Stimulated activated CD4-positive, alpha-beta T cell treated with anti-CD3 and anti-CD28 coated beads, TNF-alpha, amount 100 ng/mL, for 1 hour (primary cell): ENCODE results near the gene INHBB.

Experiments
- DNase-seq, 3 donors: peaks; one replicate each; pipeline ENCODE4 v3.0.0-alpha.2; 2020; ENCODE audit warnings: low read depth in 3 of 3, low spot score in 1 of 3

The INHBB gene

DNA sequence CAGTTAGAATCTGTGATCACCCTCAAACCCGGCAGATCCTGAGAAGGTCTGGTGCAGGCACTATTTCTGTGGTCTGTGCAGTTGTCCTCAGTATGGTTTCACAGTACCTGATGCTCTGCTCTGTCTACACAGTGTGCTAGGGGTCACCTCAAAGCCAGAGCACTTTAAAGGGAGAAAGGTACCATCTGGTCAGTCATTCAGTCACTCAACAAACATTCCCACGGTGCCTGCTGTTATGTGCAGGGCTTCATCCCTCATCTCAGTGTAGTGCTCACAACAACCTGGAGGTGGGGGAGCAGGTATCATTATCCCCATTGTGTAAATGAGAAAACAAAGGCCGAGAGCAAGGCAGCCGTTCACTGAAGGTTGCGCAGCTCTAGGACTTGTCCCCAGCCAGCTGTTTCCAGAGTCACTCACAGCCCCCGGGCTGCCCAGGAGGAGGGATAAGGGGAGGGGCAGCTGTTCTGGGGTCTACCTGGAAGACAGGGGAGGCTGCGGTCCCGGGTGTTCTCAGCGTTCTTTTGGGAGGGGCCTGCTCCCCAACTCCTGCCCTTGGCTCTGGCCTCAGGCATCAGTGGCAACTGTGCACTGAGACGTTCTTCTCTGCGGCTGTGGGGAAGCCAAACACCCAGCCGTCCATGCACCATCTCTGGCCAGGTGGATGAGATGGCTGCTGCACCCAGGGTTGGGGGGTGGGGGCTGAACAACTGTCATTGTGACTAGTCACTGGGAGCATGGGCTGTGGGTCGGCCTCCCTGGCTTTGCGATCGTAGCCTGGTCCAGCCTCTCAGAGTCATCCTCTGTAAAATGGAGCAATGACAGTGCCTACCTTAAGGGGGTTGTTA, 9.2 kb downstream of the INHBB start:
- DNase-seq = no peak

DNA sequence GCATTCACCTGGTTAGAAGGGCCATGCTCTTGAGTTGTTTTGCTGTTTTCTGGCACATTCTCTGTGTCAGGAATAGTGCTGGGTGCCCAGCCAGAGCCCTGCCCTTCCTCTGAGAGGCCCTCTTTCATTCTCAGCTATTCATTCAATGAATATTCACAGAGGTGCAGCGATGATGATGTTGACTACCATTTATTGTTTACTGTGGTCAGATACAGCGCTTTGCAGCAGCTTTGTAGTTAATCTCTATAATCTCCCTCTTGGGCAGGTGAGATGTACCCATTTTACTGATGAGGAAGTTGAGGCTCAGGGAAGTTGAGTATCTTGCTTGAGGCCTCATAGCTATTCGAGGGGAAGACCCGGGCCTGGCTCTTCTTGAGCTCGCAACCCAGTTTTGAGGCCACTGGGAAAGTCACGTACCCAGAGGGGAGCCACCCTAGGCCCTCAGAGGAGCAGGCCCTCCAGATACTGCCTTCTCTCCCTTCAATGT, 9.9 kb downstream of the INHBB start:
- DNase-seq = no peak

DNA sequence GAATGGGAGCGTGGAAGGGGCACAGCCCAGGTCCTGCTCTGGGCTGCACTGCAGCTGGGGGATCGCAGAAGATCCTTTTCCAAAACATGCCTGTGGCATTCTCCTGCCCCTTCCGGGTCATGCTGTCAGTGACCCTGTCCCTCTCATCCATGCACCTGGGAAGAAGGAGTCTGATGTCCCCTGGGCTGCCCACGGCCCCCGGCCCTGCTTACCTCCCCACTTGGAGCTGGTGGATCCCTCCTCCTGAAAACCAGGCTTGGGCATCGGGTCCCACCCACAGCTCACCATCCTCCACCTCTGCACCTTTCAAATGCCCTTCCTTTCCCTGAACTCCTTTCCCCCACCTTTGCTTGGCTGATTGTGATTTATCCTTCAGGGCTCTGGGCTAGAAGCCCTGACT, 11.8 kb downstream of the INHBB start:
- no peak for DNase-seq

DNA sequence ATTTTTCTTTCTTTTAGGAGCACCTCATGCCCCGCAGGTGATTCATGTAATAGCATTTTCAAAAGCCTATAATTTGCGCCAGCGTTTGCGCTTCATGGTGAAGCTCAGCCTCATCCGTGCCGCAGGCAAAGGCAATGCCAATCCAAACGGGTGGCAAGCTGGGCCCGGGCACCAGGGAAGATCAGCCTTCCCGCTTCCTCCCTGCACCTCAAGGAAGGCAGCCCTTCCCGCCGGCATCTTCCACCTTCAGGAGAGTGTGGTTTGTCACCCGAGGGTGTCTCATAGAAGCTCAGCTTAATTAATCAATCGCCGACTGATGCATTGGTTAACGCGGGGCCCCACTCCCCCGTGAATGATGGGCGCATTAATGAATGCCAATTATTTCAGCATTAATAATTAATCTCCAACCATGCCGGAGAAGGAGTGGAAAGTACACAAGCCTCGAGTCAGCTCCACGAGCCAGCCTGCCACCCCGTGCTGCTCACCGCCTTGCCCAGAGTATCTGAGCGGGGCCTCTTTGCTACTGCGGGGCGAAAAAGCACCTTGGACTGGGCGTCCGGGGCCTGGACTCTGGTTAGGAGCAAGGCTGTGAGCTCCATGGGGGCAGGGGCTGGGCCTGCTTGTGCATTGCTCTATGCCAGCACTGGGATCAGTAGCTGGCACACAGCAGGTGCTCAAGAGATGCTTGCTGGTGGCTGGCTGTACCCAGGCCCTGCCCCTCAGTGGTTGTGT, 13.0 kb downstream of the INHBB start:
- DNase-seq = no peak

DNA sequence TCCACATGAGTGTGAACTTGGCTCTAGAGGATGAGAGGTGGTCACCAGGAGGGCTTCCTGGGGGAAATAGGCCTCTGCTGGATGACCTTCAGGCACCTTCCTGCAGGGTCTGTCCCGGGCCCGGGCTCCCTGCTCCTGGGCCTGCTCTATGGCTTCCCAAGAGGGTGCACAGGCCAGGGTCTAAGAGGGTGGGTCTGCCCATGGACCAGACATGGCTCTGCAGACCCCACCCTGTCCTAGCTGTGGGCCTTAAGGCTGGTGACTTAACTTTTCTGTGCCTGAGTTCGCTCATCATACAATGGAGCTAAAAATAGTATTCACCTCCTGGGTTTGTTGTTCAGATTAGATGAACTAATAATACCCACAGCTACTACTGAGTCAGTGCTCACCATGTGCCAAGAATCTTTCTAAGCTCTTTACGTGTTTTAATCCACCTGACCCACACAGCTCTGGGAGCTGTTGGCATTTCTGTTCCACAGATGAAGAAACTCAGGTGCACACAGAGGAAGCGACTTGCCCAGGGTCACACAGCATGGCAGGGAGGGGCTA, 14.4 kb downstream of the INHBB start:
- no peak for DNase-seq

DNA sequence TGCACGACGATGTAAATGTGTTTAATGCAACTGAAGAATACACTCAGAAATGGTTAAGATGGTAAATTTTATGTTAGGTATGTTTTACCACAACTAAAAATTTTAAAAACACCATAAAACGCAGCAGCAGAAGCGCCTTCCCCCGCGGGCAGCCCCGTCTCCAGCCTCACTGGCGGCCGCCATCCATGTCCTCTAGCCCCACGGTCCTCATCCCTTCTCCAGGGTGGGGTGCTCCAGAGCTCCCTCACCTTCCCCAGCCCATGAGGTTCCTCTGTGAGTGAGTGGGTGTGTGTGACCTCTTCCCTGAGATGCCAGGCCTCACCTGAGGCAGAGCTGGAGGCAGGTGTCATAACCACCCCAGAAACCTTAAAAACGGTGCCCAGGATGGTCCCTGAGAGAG, 17.0 kb downstream of the INHBB start:
- DNase-seq = no peak

DNA sequence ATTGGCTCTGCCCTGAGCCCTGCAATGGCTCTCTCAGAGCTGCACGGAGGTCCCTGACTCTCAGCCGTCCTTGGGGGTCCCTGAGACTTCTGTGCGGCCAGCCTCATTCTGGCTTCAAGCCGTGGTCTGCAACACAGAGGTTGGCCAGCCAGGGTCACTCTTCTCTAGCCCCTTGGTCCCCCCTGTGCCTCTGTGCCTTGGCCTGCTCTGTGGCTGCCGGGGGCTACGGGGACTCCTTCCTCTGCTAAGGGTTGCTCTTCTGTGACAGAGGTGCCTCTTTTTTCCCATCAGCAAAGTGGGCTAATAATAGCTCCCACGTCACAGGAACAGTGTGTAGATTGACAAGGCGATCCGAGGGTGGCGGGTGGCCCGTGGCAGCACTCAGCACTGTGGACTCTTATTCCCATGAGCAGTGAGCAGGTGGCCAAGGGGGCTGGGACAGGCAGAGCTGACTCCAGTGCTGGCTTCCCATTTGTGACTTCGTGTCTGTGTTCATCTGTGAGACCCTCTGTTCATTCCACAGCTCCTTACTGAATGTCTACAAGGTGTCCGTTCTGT, 19.4 kb downstream of the INHBB start:
- DNase-seq = no peak

DNA sequence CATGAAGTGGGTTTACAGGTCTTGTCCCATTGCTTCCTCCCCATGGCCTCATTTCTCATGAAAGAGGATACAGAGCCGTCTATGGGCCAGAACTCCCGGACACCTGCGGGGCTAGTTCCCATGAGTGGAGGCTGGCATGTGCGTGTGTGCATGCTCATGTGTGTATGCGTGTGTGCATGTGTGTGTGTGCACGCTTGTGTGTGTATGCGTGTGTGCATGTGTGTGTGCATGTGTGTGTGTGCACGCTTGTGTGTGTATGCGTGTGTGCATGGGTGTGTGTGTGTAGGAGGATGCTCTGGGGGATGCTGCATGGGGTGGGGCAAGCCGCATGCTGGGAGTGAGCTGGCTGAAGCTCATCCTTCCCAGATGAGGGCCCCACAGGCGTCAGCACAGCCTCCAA, 20.8 kb downstream of the INHBB start:
- no peak for DNase-seq

DNA sequence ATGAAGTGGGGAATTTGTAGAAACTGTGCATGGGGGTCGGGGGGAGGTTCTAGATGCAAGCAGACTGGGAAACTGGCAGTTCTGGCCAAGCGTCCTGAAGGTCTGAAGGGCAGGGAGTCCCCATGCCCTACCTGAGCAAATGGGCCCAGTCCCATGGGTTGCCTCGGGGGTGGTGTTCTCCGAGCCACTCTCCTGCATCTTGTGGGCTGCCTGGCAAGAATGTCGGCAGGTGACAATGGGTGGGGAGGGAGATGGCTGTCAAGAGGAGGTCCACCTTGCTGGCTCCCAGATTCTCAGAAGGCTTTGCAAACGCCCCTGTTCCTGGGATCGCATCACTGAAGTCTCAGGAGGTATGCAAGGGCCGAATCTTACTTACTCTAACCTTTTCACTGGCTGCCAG, 21.3 kb downstream of the INHBB start:
- DNase-seq = no peak

DNA sequence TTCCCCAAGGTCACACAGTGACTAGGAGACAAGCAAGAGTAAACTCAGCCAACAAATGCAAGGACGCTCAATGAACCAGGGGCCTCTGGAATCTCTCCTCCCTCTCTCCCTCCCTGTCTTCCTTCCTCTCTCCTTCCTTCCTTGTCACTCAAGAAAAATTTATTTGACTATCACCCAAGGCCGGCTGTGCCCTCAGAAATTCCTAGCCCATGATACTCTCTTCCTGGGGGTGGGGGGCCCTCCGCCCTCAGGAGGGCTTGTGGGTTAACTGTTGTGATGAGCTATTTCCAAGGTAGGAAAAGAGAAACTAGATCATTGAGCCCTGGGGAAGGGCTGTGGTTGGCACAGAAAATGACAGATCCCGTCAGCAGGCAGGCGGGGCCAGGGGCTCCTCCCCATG, 21.7 kb downstream of the INHBB start:
- DNase-seq = no peak

DNA sequence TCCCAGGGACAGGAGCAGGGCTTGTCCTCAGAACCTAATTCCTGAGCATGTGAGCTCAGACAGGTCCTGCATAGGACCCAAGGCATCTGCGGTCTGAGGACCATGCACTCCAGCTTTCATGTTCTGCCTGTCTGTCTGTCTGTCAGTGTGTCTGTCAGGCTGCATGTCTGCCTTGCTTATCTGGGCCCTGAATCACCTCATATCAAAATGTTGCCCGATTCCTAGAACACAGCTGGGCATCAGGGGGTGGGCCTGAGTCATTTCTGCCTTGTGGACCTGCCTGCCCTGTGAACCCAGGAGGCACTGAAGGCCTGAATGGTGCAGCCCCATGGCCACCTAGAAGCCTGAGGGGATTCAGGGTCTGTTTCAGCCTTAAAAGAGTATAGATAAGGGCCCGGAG, 22.1 kb downstream of the INHBB start:
- DNase-seq = no peak

DNA sequence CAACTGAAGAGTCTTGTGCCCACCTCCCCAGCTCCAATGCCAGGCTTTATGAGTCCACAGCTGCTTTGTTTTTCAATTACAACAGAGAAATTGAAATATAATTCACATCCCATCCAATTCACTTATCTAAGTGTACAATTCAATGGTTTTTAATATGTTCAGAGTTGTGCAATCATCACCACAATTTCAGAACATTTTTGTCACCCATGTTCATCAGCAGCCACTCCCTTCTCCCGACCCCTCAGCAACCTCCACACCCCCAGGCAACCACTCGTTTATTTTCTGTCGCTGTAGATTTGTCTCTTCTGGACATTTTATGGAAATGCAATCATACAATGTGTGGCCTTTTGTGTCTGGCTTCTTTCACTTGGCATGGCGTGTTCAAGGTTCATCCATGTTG, 23.3 kb downstream of the INHBB start:
- no peak for DNase-seq

DNA sequence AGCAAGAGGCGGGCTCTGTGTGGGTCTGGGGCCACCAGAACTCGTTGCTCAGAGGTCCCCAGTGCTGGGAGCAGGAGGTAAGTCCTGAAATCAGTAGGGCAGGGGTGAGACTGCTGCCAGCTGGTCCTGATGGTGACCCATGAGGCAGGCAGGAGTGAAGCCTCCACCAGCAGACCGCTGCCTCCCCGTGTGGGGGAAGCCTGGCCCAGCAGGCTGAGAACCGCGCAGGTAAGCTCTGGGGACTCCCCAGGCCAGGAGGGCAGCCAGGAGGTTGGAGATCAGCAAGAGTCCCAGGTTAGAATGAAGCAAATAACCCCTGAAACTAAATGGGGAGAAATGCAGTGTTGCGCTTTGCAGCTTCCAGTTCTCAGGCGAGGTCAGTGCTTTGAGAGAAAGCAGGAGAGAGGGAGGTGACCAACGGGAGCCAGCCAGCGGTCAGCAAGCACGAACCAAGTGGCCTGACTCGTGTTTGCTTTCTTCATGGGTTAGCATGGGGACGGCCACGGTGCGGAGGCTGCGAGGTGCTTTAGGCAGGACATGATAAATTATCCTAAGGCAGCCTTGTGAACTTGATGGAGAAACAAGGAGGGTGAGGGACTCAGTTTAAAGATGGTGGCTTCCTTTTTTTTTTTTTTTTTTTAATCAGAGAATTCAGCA, 26.2 kb downstream of the INHBB start:
- no peak for DNase-seq

DNA sequence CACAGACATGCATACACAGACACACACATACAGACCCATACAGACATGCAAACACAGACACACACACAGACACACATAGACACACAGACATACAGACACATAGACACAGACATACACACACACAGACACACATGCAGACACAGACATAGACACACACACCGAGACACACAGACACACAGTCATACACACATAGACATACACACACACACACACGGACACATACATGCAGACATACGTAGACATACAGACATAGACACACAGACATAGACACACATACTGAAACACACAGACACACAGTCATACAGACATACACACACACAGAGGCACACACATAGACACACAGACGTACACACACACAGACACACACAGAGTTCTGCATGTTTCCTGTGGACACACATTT, 26.9 kb downstream of the INHBB start:
- no peak for DNase-seq

DNA sequence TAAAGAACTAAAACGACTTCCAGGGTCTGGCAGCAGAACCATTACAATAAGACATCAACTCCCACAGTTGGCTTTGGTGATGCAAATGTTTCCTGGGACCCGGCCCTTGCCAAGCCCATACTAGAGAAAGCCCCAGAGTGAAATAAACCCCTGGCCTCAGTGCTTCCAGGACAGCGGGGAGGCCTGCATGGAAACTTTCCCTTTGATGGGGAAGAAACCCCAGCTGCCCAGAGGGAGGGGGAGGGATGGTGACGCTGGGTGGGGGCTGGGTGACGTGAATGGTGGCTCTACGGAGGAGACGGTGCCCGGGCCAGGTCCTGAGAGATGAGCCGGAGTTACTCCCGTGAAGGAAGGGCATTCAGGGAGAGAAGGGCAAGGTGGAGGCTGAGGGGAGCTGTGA, 27.5 kb downstream of the INHBB start:
- no peak for DNase-seq

DNA sequence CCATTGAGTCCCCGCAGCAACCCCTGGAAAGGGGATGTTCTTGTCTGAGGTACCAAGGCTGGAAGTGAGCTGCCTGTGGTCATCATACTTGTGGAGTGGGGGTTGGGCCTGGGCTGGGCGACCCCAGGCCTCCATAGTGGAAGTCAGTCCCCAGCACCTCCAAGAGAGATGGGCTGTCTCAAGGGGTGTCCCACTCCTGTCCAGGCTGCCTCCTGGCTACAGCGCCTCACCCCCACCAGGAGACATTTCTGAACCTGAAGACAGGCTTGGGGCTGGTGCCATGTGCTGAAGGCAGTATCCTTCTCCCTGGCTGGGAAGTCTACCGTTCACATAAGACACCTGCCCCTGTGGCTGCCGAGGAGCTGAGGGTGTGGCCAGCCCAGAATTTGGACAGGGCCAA, 28.9 kb downstream of the INHBB start:
- no peak for DNase-seq

DNA sequence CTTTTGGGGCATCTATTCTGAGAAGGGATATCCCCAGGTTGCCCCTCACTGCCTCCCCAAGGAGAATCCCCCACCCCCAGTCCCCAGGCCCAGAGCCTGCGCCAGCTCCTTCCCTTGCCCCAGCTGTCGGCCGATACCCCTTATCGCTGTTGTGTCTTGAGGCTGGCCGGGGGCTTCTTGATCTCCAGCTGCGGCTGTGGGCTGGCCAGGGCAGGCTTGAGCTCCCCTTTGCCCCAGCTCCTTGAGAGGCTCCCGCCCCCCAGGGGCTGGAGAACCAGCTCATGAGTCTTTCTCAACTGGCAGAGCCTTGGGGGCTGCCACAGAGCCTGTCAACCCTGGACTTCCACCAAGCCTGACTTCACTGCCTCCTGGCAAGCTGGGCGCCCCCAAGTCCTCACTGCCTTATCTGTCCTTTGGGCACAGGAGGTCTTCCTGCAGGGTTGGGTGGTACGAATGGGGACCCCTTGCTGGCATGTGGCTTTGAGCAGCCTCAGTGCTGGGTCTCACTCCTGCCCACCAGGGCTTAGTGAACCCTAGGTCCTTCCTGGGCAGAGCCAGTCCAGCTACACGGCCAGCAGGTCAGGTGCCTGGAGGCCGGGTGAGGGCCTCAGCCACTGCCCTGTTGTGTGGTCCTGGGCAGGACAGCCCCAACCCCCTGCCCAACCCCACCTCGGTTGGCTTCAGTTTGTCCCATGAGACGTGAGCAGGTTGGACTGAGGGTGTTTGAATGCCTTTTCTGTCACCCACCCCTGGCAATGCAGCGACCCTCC, 29.5 kb downstream of the INHBB start:
- no peak for DNase-seq

DNA sequence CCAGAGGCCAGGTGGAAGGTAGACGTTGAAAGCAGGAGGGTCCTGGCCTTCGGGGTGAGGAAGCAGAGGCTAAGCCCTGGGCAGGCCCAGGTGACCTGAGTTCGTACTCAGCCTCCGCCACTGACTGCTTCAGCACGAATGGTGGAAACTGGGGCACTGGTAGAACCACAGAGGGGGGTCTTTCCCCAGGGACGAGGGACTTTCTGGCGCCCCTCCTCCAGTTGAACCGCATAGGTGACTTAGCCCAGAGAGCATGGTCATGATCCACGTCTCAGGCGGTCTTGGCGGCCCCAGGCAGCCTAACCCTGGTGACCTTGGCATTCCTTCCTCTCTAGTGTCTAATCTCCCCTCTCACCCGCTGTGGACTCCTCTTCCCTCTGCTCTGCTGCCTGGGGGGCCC, 30.2 kb downstream of the INHBB start:
- no peak for DNase-seq

DNA sequence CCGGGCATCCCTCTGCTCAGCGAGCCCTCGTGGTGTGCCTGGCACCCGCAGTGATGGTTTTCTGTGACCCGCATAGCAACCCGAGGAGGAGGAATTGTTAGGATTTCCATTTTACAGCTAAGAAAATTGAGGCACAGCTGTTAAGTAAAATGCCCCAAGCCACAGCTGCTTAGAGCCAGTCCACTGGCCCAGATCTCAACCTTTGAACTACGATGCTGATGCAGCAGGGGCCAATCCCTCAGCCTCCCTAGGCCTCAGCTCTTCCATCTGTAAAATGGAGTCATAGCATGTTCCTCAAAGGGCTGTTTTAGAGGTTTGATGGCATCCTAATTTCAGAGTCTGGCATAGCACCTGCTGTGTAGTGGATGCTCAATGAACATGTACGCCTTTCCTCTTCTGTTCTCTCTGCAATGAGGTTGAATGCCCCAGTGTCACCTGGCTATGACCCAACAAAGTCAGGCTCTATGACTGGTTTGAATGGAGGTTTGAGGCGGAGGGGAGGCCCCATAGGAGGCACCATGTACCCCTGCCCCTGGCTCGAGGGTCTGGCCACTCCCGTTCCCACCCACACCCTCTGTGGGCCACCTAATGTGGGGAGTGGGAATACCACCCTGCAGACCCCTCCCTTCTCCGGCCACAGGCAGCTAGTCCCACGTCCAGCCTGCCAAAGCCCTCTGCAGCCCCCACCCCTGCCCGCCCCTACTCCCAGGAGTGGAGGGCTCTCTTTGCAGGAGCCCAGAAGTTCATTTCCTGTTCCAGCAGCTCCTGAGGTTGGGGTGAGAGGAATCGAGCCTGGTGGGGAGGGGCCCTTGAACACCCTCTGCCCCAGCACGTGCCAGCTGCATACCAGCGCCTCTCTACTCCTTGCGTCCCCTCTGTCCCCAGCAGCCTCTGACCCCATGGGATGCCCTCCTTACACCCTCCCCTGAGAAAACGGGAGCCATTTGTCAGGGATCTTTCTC, 31.0 kb downstream of the INHBB start:
- DNase-seq = no peak

DNA sequence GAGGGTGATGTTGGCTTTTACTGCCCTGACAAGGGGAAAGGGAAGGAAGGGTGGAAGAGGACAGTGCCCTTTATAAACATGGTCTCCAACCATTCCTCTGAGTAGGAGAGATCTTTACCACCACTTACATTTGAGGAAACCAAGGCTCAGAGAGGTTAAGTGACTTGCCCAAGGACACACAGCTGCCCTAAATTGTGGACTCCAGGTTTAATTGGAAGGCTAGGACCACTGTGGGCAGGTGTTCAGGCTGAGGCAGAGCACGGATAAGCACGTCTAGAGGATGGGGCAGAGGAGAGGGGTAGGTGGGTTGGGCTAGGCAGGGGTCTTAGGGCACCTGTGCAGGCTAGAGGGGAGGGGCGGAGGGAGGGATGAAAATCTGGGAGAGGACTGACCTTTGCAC, 32.7 kb downstream of the INHBB start:
- no peak for DNase-seq
